PFSK-1 (cell line): Measurements from ENCODE around the gene WDPCP.

Experiments
- FOXP2 ChIP-seq: optimal IDR thresholded peaks from 2 replicates; pipeline ENCODE3; 2011; ENCODE audit warnings: borderline replicate concordance, control low read depth, inconsistent platforms; ENCODE audit not compliant: insufficient read depth; ENCODE audit errors: extremely low read length, extremely low read depth
- POLR2AphosphoS5 ChIP-seq: IDR thresholded peaks from 2 replicates; pipeline ENCODE4 v1.6.1; 2012; ENCODE audit warnings: low read depth, mild to moderate bottlenecking, control low read depth, low read length, moderate library complexity
- REST ChIP-seq, 2 experiments: IDR thresholded peaks; 2 replicates each; pipeline versions ENCODE4 v1.6.1 to v1.8.0; 2011 to 2012; ENCODE audit warnings: low read depth in 2 of 2, low read length in 2 of 2, control low read depth in 1 of 2, inconsistent platforms in 1 of 2, mild to moderate bottlenecking in 1 of 2, moderate library complexity in 1 of 2; ENCODE audit not compliant: insufficient read depth in 1 of 2
- SIN3A ChIP-seq: IDR thresholded peaks from 2 replicates; pipeline ENCODE4 v1.6.1; 2012; ENCODE audit warnings: mild to moderate bottlenecking, low read length, moderate library complexity, borderline replicate concordance; ENCODE audit not compliant: insufficient read depth
- TAF1 ChIP-seq: IDR thresholded peaks from 2 replicates; pipeline ENCODE4 v1.6.1; 2012; ENCODE audit warnings: low read length, control low read depth, borderline replicate concordance; ENCODE audit not compliant: insufficient read depth

- no peak for TF ChIP-seq POLR2AphosphoS5
- TF ChIP-seq FOXP2, result no peak
- TF ChIP-seq REST (IDR thresholded peaks at IDR 0.05; ENCODE audit: insufficient read depth in 1 of 2, low read depth in 2 of 2, low read length in 2 of 2), result no peak
- TF ChIP-seq SIN3A, result no peak
- TF ChIP-seq TAF1, result no peak
Observed at GRCh38 chr2:63506320-63506719, 82.0 kb downstream of the WDPCP start.
